ENCODE measurements around the gene ACVR2B.
A peak's percentile ranks its signal among the peaks of the same experiment; 100 is the strongest.

Gene ACVR2B

GRCh38 chr3:38488949-38489348 lies 35.3 kb downstream of the ACVR2B start:
- no peak for DNase-seq

DNA sequence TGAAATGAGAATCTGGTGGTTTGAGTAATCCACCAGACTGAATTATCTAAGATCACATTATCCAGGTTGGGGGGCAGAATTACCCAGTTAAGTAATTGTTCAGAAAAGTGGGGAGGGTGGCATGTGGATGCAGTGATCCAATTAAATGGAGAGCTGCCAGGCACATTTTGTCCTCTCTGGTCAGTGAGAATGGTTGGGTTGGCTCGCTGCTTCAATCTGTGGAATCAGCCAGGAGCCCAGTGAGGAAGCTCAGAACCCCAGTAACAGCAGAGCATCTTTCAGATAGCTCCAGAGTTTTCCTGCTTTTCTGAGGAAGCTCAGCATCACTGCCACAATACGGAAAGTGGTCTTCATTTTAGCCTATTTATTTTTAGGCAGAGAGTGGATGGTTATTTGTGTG lies 36.1 kb downstream of the ACVR2B start:
- DNase-seq: no peak

DNA sequence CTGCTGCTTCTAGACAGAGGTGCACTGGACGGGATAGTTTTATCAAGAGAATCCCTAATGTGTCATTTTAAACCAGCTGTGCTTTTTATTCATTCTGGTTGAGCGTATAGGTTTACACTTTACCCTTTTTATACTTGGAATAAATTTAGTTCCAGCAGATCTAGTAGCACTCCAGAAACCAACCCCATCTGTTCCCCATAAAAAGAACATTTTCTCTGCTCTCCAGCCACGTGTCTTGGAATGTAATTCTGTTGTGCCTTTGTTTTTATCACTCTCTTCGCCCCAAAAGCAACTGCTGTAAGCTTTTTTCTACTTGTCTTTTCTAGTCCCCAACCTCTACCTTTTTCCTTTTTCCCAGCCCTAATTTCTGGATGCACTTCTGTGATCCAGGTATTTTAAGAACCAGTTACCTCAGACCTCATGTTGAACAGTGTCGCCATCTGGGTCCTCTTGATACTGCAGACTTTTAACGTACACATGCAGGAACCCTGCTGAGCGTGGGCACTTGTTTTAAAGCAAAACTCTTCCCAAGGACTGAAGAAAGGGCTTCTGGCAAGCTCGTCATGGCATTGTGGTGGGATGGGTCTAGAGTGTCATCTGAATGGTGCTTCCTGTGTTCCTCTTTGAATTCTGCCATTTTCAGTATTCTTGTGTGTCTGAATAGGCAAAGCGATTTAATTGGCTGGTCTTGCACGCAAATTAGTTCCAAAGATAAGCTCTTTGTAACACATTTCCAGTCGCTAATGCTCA lies 36.8 kb downstream of the ACVR2B start:
- DNase-seq: no peak

DNA sequence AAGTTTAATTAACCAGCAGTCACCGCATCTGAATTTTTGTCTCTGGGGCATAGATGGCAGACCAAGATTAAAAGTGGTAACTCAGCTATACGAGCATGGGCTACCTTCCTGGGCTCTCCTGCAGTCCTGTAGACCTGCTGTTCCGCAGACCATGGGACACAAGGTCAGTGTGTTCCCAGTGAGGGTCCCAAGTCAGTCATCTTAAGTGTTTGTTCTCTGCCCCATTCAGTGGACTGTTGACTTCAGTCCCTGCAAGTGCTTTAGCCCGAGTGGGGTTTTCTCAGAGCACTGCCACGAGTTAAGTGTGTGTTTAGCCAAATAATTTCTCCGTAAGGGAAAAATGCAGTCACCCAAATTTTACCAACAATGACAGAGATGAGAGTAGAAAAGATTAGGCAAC lies 37.5 kb downstream of the ACVR2B start:
- no peak for DNase-seq

GRCh38 chr3:38493031-38493430 lies 39.3 kb downstream of the ACVR2B start:
- no peak for DNase-seq

DNA sequence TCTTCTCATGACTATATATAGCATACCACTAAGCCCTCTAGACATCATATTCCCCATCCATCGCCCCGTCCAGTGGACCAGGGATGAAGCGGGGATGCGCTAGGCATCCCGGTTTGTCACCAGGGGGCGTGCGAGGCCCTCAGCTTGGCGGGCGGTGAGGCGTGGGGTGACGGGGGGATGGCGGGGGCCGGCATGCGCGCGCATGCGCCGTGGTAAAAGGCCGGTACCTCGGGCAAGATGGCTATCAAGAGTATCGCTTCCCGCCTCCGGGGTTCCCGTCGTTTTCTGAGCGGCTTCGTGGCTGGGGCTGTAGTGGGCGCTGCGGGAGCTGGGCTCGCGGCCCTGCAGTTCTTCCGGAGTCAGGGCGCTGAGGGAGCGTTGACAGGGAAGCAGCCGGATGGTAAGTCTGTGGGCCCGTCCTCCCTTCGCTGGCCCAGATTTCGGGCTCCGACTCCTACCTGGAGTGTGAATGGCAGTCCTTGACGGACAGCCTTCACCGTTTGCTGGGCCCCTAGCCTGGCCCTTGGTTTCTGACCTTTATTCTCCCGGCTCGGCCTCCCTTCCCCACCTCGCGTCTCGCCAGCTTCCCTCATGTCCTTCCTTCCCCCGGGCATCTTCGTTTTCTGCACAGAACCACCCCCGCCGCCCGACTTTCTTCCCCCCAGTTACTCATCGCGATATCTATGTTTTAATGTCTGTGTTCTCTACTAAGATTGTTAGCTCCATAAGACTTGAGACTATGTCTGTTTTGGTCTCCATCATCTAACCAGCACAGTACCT lies 42.6 kb downstream of the ACVR2B start, which contains the start of gene EXOG:
Gene EXOG, plus strand, starts transcription at position 210 of the 780 bp plus-strand sequence. Its CDS starts 28 bp downstream, at position 238.
- peak; percentile 92 for DNase-seq

DNA sequence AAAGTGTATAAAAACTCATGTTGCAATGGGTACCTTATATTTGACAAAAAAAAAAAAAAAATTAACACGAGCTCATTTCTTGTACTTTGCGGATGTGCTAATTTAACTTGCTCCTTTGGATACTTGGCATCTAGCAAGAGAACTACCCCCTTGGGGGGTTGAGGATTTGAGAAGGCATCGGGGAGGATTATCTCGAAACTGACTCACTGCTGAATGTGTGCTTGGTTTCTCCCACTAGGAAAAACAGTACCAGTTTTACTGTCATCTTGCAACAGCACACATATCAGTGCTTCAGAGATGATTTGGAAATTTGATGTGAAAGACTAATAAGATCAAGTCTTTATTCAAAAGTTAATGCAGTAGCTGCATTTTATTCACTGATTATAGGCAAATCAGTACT lies 43.3 kb downstream of the ACVR2B start:
- no peak for DNase-seq

DNA sequence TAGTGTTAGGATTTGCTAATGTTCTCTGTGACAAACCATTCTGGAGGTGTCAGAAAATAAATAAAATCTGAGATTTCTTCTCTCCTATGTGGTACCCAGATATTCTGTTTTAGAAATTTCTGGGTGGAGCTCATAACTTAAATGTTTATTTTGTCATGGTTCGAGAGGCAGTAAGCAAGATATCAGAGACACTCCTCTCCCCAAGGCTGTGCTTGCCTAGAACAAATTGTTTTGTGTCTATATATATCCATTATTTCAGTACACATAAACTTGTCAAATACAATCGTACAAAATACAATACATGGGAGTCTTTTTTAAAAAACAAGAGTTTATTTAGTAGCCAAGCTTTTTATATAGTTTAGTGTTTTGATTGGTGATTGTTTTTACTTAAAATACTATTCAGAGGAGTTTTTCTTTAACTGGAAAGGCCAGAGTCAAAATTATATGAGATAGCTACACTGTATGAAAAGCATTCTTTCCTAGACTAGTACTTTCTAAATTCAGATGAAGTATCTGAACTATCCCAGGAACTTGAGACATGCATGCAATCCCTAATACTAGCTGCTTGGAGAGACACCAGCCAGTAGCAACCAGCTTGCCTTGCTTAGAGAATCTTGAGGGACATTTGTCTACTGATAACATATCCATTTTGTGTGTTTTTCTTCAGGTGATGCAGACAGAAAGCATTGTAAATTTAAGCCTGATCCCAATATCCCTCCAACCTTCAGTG lies 47.2 kb downstream of the ACVR2B start:
- no peak for DNase-seq

DNA sequence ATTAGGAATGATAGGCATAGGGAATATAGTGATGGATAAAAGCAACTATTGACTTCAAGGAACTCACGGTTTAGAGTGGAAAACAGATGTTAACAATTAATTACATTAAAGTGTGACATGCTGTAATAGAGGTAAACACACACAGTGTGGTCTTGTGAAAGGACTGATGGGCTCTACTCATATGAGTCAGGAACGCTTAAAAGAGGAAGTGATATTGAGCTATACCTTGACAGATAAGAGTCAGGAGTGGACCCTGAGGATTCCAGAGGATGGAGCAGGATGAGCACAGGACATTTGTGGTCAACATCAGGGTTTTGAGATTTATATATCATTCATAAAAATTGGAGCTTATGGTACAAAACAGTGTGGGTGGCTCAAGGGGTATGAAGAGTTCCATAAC lies 53.4 kb downstream of the ACVR2B start:
- DNase-seq: no peak

DNA sequence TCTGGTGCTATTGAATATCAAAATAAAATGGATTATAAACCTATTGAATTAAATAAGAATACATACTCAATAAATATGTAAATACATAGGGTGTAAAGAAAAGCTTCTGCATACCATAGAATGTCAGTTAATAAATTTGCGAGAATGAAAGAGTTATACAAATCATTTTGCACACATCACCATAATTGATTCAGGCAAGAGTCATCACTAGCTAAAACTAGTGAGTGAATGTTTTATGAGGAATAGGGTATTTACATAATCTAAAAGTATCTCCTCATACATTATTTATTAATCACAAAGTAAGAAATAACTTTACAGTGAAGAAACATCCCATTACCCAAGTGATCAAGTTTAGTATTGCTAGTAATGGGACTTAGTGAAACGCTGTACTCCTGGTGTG lies 56.0 kb downstream of the ACVR2B start:
- no peak for DNase-seq

DNA sequence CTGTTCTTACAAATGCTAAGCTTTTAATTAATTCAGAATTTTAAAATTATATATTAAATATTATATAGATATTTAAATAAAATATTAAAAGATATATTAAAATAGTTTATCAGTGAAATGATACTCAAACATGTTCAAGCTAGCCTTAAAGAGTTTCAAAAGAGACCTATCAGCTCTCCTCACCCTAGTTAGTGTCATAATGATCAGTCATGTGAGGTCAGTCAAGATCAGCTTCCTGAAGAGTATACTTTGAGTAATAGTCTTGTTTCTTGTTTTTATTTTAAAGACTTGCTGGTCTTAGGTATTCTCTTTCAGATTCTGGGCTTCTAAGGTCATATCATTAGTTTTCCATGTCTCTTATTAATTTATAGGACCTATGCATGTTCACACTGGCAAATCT lies 56.9 kb downstream of the ACVR2B start:
- no peak for DNase-seq

DNA sequence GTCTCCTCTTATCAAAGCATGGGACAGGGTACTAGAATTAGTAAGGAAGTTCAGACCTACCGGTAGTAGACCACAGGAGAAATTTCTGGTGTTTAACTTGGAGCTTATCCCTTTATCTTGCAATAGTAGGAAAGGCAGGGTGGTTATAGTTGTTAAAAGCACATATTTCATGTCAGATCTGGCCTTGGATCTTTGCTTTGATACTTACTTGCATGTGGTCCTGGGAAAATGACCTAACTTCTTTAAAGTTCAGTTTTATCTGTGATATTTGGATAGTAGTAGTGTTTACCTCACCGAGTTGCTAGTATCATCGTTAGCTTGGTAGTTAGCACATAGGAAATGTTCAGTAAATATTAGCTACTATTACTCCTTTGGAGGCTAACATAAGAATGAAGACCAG lies 57.9 kb downstream of the ACVR2B start:
- no peak for DNase-seq

GRCh38 chr3:38515367-38515766 lies 61.7 kb downstream of the ACVR2B start:
- no peak for DNase-seq

GRCh38 chr3:38516669-38517068 lies 63.0 kb downstream of the ACVR2B start:
- DNase-seq: no peak

- no peak for DNase-seq
These were observed 65.3 kb downstream of the ACVR2B start for GRCh38 chr3:38519000-38519399.

DNA sequence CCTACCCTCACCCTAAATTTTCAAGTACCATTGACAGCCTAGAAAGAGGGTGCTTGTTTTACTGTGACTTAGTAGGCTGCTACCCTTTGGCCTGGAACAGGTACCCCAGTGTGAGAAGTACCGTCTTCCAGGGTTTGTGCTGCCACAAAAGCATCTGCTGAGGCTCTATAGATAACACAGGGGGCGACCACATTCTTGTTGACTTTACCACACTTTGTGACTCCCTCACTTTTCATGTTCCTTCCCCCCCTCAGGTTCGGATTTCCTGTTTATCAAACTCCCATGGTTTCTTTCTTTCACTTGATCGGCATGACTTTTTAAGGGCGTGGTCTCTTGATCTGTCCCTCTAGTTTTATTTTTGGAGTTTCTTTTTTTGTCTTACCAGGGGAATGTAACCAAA lies 66.0 kb downstream of the ACVR2B start:
- peak; percentile 4 for DNase-seq

DNA sequence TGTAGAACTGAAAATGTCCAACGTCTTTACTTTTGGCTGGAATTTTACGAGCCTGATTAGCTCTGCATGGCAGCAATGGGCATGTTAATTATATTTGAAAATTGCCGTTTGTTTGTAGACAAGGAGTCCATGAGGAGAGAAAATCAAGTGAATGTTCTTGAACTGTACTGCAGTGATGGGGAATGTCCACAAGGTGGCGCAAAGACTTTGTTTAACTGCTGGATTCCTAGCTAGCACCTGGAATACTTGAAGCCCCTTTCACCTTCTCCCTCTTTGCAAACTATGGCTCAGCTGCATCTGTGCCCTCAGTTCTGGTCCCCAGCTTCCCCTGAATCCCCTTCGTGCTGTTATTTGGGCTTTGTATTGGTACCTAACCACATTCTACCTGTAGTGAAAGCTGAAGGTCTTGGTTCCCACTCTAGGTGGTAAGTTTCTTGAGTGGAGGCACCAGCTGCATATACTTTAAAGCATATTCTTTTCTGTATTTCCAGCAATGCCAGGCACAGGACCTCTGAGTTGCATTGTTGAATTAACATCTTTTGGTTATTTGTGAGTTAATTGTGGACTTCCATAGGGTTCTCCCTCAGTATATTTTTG lies 67.8 kb downstream of the ACVR2B start:
- peak; percentile 37 for DNase-seq

GRCh38 chr3:38522002-38522401 lies 68.3 kb downstream of the ACVR2B start:
- DNase-seq: no peak

- DNase-seq: no peak
These were observed 70.5 kb downstream of the ACVR2B start for GRCh38 chr3:38524141-38524739.

GRCh38 chr3:38526792-38527191 lies 73.1 kb downstream of the ACVR2B start:
- no peak for DNase-seq

DNA sequence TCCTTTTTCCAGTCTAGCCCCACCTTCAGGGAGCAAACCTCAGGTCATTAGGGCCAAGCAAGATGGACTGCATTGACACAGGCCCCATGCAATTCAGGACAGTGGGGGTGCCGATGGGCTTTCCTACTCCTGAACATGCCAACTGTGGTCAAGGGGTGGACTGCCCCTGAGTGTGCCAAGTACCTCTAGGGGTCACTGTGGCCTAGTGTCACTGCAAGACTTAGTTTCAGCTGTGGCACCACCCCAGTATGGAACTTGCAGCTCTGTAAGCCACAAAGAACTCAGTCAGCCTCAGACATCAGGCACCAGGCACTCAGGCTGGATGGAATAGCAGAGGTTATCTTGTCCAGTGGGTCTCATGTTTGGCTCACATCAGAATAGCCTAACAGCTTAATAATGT lies 74.8 kb downstream of the ACVR2B start:
- DNase-seq: no peak

GRCh38 chr3:38532529-38532928 lies 78.8 kb downstream of the ACVR2B start:
- DNase-seq: no peak
